C4-2B (cell line): ENCODE data around the gene RNF213.

ENCODE experiments used
- CTCF ChIP-seq: fragments of 450-650 bp; conservative IDR thresholded peaks from 2 replicates; pipeline ENCODE4 v1.5.1; 2017; ENCODE audit warnings: mild to moderate bottlenecking
- ZFX ChIP-seq: fragments of 450-650 bp; IDR thresholded peaks from 2 replicates; pipeline ENCODE4 v1.6.1; 2017

GRCh38 chr17:80269405-80269807 is 8.8 kb downstream of the RNF213 start:
- TF ChIP-seq CTCF = no peak
- no peak for TF ChIP-seq ZFX
